Measurements from ENCODE around the gene AKAP7.
"Not testable (repeated sequence)": the region's sequence is repeated elsewhere in the genome, so short reads cannot be mapped to it uniquely, and the experiment has no call there.

Gene AKAP7

GRCh38 chr6:131135244-131136020 is at the start of gene AKAP7:
Gene AKAP7, plus strand, starts transcription at chr6:131135467. Its CDS starts 297 bp downstream, at chr6:131135764.
- peak; percentile 80 for DNase-seq (ENCODE audit: low spot score)

- not testable (repeated sequence) for DNase-seq (ENCODE audit: low spot score)
These were observed 44.9 kb upstream of the AKAP7 start for GRCh38 chr6:131090339-131090738.

GRCh38 chr6:131091944-131092343 is 43.3 kb upstream of the AKAP7 start:
- DNase-seq (ENCODE audit: low spot score), result not testable (repeated sequence)

- no peak for DNase-seq (ENCODE audit: low spot score)
These were observed 41.9 kb upstream of the AKAP7 start for GRCh38 chr6:131093334-131093733.

- no peak for DNase-seq (ENCODE audit: low spot score)
These were observed 38.5 kb upstream of the AKAP7 start for GRCh38 chr6:131096786-131097185.

- no peak for DNase-seq (ENCODE audit: low spot score)
These were observed 33.2 kb upstream of the AKAP7 start for GRCh38 chr6:131101911-131102680.

- DNase-seq (ENCODE audit: low spot score), result no peak
These were observed 32.0 kb upstream of the AKAP7 start for GRCh38 chr6:131103296-131103695.

- DNase-seq (ENCODE audit: low spot score), result no peak
These were observed 31.4 kb upstream of the AKAP7 start for GRCh38 chr6:131103901-131104300.

GRCh38 chr6:131107151-131107550 is 28.1 kb upstream of the AKAP7 start:
- no peak for DNase-seq (ENCODE audit: low spot score)

GRCh38 chr6:131112249-131112648 is 23.0 kb upstream of the AKAP7 start:
- no peak for DNase-seq (ENCODE audit: low spot score)

GRCh38 chr6:131115651-131116050 is 19.6 kb upstream of the AKAP7 start:
- no peak for DNase-seq (ENCODE audit: low spot score)

- no peak for DNase-seq (ENCODE audit: low spot score)
These were observed 18.9 kb upstream of the AKAP7 start for GRCh38 chr6:131116321-131116720.

- no peak for DNase-seq (ENCODE audit: low spot score)
These were observed 18.4 kb upstream of the AKAP7 start for GRCh38 chr6:131116755-131117360.

- DNase-seq (ENCODE audit: low spot score), result no peak
These were observed 17.4 kb upstream of the AKAP7 start for GRCh38 chr6:131117878-131118277.

- no peak for DNase-seq (ENCODE audit: low spot score)
These were observed 13.3 kb upstream of the AKAP7 start for GRCh38 chr6:131122007-131122406.

- no peak for DNase-seq (ENCODE audit: low spot score)
These were observed 12.8 kb upstream of the AKAP7 start for GRCh38 chr6:131122516-131122915.

GRCh38 chr6:131124336-131125071 is 10.8 kb upstream of the AKAP7 start:
- no peak for DNase-seq (ENCODE audit: low spot score)

GRCh38 chr6:131125431-131125830 is 9.8 kb upstream of the AKAP7 start:
- no peak for DNase-seq (ENCODE audit: low spot score)

GRCh38 chr6:131129689-131130553 is 5.3 kb upstream of the AKAP7 start:
- no peak for DNase-seq (ENCODE audit: low spot score)

GRCh38 chr6:131130554-131130940 is 4.7 kb upstream of the AKAP7 start:
- no peak for DNase-seq (ENCODE audit: low spot score)

- DNase-seq (ENCODE audit: low spot score), result no peak
These were observed 2.9 kb upstream of the AKAP7 start for GRCh38 chr6:131132360-131132759.

Measured in HuH-7.5 (cell line).